Mesendoderm (in vitro differentiated cells): Measurements from ENCODE around the gene PIBF1.
"Not testable (repeated sequence)": the region's sequence is repeated elsewhere in the genome, so short reads cannot be mapped to it uniquely, and the experiment has no call there.

Source experiments
- DNase-seq: peaks from one replicate; pipeline ENCODE4 v3.0.0; 2013
- H2AK5ac ChIP-seq: 2 replicates; pipeline ENCODE4 v1.6.1; 2013; ENCODE audit warnings: low read length, inconsistent platforms
- H2BK120ac ChIP-seq: 2 replicates; pipeline ENCODE4 v1.6.1; 2013; ENCODE audit warnings: low read depth, mild to moderate bottlenecking, low read length, moderate library complexity, mixed read lengths
- H2BK15ac ChIP-seq: replicated peaks from 2 replicates; pipeline ENCODE4 v1.6.1; 2013; ENCODE audit warnings: low read depth, mild to moderate bottlenecking, moderate library complexity
- H2BK5ac ChIP-seq: 2 replicates; pipeline ENCODE4 v1.6.1; 2013; ENCODE audit warnings: low read length, inconsistent platforms
- H3K18ac ChIP-seq: 2 replicates; pipeline ENCODE4 v1.6.1; 2013; ENCODE audit warnings: mild to moderate bottlenecking, low read length, mixed read lengths
- H3K23ac ChIP-seq: one replicate; pipeline ENCODE4 v1.6.1; 2013; ENCODE audit warnings: low read length
- H3K27ac ChIP-seq: 2 replicates; pipeline ENCODE4 v1.5.1; 2013; ENCODE audit warnings: low read depth, mild to moderate bottlenecking, inconsistent platforms, low read length, moderate library complexity
- H3K27me3 ChIP-seq: 2 replicates; pipeline ENCODE4 v1.6.1; 2013; ENCODE audit warnings: low read length, control low read depth, mild to moderate bottlenecking, inconsistent platforms; ENCODE audit not compliant: insufficient read depth, poor library complexity
- H3K36me3 ChIP-seq: 2 replicates; pipeline ENCODE4 v1.6.1; 2013; ENCODE audit warnings: low read length, inconsistent platforms; ENCODE audit not compliant: control insufficient read depth, insufficient read depth
- H3K4ac ChIP-seq: one replicate; pipeline ENCODE4 v1.6.1; 2013; ENCODE audit warnings: low read depth, mild to moderate bottlenecking, low read length, moderate library complexity
- H3K4me1 ChIP-seq: 2 replicates; pipeline ENCODE4 v1.6.1; 2013; ENCODE audit warnings: low read depth, low read length, inconsistent platforms; ENCODE audit not compliant: control insufficient read depth
- H3K4me2 ChIP-seq: 2 replicates; pipeline ENCODE4 v1.6.1; 2013; ENCODE audit warnings: low read length
- H3K4me3 ChIP-seq: 2 replicates; pipeline ENCODE4 v1.5.1; 2013; ENCODE audit warnings: mild to moderate bottlenecking, low read length
- H3K56ac ChIP-seq: one replicate; pipeline ENCODE4 v1.6.1; 2013; ENCODE audit warnings: low read length
- H3K79me1 ChIP-seq: 2 replicates; pipeline ENCODE4 v1.6.1; 2013; ENCODE audit warnings: low read length, inconsistent platforms
- H3K79me2 ChIP-seq: 2 replicates; pipeline ENCODE4 v1.6.1; 2013; ENCODE audit warnings: mild to moderate bottlenecking, low read length; ENCODE audit not compliant: control insufficient read depth, insufficient read depth
- H3K9ac ChIP-seq: 2 replicates; pipeline ENCODE4 v1.6.1; 2013; ENCODE audit warnings: low read length, inconsistent platforms
- H4K5ac ChIP-seq: one replicate; pipeline ENCODE4 v1.6.1; 2013; ENCODE audit warnings: low read length
- H4K8ac ChIP-seq: one replicate; pipeline ENCODE4 v1.6.1; 2013; ENCODE audit warnings: low read depth, mild to moderate bottlenecking, control low read depth, low read length, moderate library complexity
- WGBS: extraction: QIAGEN DNeasy Blood & Tissue Kit; methylation state at CpG from one replicate; pipeline ENCODE4 v1.1.7; 2013; ENCODE audit warnings: low lambda C conversion rate, missing lambda C conversion rate; ENCODE audit not compliant: insufficient coverage; ENCODE audit errors: extremely low coverage; 5-methylcytosine and 5-hydroxymethylcytosine counted together

The PIBF1 gene

DNA sequence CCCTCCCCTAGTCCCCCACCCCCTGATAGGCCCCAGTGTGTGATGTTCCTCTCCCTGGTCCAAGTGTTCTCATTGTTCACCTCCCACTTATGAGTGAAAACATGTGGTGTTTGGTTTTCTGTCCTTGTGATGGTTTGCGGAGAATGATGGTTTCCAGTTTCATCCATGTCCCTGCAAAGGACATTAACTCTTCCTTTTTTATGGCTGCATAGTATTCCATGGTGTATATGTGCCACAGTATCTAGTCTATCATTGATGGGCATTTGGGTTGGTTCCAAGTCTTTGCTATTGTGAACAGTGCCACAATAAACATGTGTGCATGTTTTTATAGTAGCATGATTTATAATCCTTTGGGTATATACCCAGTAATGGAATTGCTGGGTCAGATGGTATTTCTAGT is 24.6 kb downstream of the PIBF1 start:
- not testable (repeated sequence) for H3K36me3 ChIP-seq
- no CpG with 5 or more reads among the region's 1 CpG for WGBS

DNA sequence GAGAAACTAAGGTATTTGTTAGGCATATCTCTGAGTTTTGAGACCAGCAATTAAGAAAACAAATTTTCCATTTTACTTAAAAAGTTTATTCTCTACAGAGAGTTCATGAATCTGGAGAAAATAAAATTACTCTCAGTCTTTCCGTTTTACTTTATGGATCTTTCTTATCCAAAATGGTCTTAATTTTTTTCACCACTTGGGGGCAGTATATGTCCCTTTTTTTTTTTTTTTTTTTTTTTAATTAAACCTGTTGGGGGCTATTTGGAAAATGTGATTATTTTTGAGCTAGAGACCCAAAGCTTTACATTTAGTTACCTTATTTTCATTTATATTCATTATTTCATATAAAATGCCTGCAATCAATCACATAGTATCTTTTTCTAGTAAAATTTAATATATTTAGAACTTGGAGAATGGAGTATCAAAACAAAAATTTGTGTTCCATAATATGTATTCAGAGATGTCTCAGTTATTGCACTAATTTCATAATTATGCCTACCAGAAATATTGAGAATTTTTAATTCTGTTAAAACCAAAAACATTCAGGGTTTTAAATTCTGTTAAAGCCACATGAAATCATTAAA is 27.1 kb downstream of the PIBF1 start:
- Histone ChIP-seq H3K79me1 (no peaks in the 10 kb centered on the region), H4K5ac (no peak overlapping the region), H2BK5ac (no peak overlapping the region), H3K27ac (no peak overlapping the region), H3K4me2 (no peak overlapping the region), H3K56ac (no peak overlapping the region), H2BK120ac (no peak overlapping the region), H3K4me1 (no peaks in the 10 kb centered on the region), H4K8ac (no peak overlapping the region), H2BK15ac (no peak overlapping the region), H3K23ac (no peak overlapping the region), H3K9ac (no peak overlapping the region), H3K18ac (no peak overlapping the region), H3K36me3 (no peaks in the 10 kb centered on the region), H3K4me3 (no peak overlapping the region), H3K27me3 (no peaks in the 10 kb centered on the region), H3K79me2 (no peaks in the 10 kb centered on the region), H3K4ac (no peak overlapping the region), H2AK5ac (no peak overlapping the region)
- WGBS = no CpG with 5 or more reads among the region's 1 CpG
- peak; percentile 16 for DNase-seq

More for the DNA sequence above, 24.6 kb downstream of the PIBF1 start:
- DNase-seq, H2BK5ac ChIP-seq, H2BK15ac ChIP-seq, H3K4me1 ChIP-seq, H4K8ac ChIP-seq, H3K18ac ChIP-seq, H3K27ac ChIP-seq, H3K4me2 ChIP-seq, H3K79me1 ChIP-seq, H3K9ac ChIP-seq, H3K4ac ChIP-seq, H3K27me3 ChIP-seq, H2AK5ac ChIP-seq, H3K56ac ChIP-seq, H2BK120ac ChIP-seq, H3K4me3 ChIP-seq, H3K23ac ChIP-seq, H3K79me2 ChIP-seq, H4K5ac ChIP-seq: not testable (repeated sequence)

- Histone ChIP-seq H3K27me3 (no peaks in the 10 kb centered on the region), H2BK15ac (no peak overlapping the region), H3K18ac (no peak overlapping the region), H3K79me2 (no peaks in the 10 kb centered on the region), H3K4me1 (peaks cover 4% of the 10 kb centered on the region), H3K23ac (no peak overlapping the region), H4K5ac (no peak overlapping the region), H2BK5ac (no peak overlapping the region), H3K27ac (no peak overlapping the region), H3K36me3 (no peaks in the 10 kb centered on the region), H3K4me2 (no peak overlapping the region), H4K8ac (no peak overlapping the region), H3K4ac (no peak overlapping the region), H2AK5ac (no peak overlapping the region), H3K4me3 (no peak overlapping the region), H2BK120ac (no peak overlapping the region), H3K79me1 (no peaks in the 10 kb centered on the region), H3K9ac (no peak overlapping the region), H3K56ac (no peak overlapping the region)
- no CpG with 5 or more reads among the region's 8 CpGs for WGBS
- DNase-seq = peak; percentile 89
Observed at GRCh38 chr13:72820156-72820897, 38.4 kb downstream of the PIBF1 start.

DNA sequence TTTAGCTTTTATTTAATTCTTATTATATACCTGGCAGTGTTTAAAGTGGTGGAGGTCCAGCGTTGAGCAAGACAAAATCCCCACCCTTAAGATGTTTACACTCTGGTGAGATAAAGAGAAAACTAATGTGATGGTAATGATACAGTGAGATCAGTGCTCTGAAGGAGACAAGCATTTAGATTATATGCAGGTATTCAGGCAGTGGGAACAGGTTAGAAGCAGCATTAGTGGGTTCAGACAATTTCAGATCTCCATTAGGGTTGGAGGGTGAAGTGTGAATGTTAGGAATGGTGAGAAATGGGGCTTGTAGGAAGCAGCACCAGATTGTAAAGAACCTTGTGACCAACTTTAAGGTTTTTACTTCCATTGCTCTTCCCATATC is 39.0 kb downstream of the PIBF1 start:
- H2BK120ac ChIP-seq = no peak overlapping the region

GRCh38 chr13:72823081-72823480 is 41.1 kb downstream of the PIBF1 start:
- H3K4me1 ChIP-seq = peaks cover 4% of the 10 kb centered on the region
- H3K27me3 ChIP-seq = no peaks in the 10 kb centered on the region
- no peak overlapping the region for H3K4me3 ChIP-seq
- no peak overlapping the region for H3K23ac ChIP-seq
- no peak overlapping the region for H3K4me2 ChIP-seq
- H3K79me2 ChIP-seq = no peaks in the 10 kb centered on the region
- no peak overlapping the region for H4K5ac ChIP-seq
- H3K18ac ChIP-seq = no peak overlapping the region
- no peak overlapping the region for H3K4ac ChIP-seq
- no peak overlapping the region for H2BK120ac ChIP-seq
- H3K9ac ChIP-seq = no peak overlapping the region
- no peak for DNase-seq
- H3K56ac ChIP-seq = no peak overlapping the region
- H2BK5ac ChIP-seq = no peak overlapping the region
- no peak overlapping the region for H3K27ac ChIP-seq
- H2BK15ac ChIP-seq = no peak overlapping the region
- no peaks in the 10 kb centered on the region for H3K36me3 ChIP-seq
- no CpG with 5 or more reads among the region's 2 CpGs for WGBS
- no peak overlapping the region for H4K8ac ChIP-seq
- no peaks in the 10 kb centered on the region for H3K79me1 ChIP-seq
- H2AK5ac ChIP-seq = no peak overlapping the region

More for the DNA sequence above, 39.0 kb downstream of the PIBF1 start:
- Histone ChIP-seq H2BK5ac (no peak overlapping the region), H3K4me2 (no peak overlapping the region), H3K4ac (no peak overlapping the region), H3K56ac (no peak overlapping the region), H3K27me3 (no peaks in the 10 kb centered on the region), H4K8ac (no peak overlapping the region), H3K4me3 (no peak overlapping the region), H2AK5ac (no peak overlapping the region), H3K27ac (peak overlapping the region; percentile 49), H3K18ac (no peak overlapping the region), H3K36me3 (no peaks in the 10 kb centered on the region), H3K9ac (no peak overlapping the region), H3K79me1 (no peaks in the 10 kb centered on the region), H4K5ac (no peak overlapping the region), H3K4me1 (peaks cover 4% of the 10 kb centered on the region), H3K23ac (no peak overlapping the region), H3K79me2 (no peaks in the 10 kb centered on the region), H2BK15ac (no peak overlapping the region)
- WGBS = no CpG with 5 or more reads among the region's 1 CpG
- DNase-seq = peak; percentile 92
